GM18519 (cell line): ENCODE measurements around the gene ZFYVE27.

ENCODE experiments used
- ATAC-seq: cut with Tn5 transposase; IDR thresholded peaks from one replicate; pipeline ENCODE4 v1.9.1; 2021; ENCODE audit warnings: mild to moderate bottlenecking, moderate library complexity; ENCODE audit not compliant: unreplicated experiment, low FRiP score

Gene ZFYVE27

GRCh38 chr10:97785731-97786130, 48.8 kb downstream of the ZFYVE27 start:
- ATAC-seq = no peak

- no peak for ATAC-seq
Measured at GRCh38 chr10:97788552-97789442, 51.9 kb downstream of the ZFYVE27 start.

GRCh38 chr10:97789770-97790397, 53.0 kb downstream of the ZFYVE27 start:
- no peak for ATAC-seq

- ATAC-seq = no peak
Measured at GRCh38 chr10:97791824-97792721, 55.1 kb downstream of the ZFYVE27 start.

GRCh38 chr10:97795886-97796285, 59.0 kb downstream of the ZFYVE27 start:
- ATAC-seq = no peak

- ATAC-seq = no peak
Measured at GRCh38 chr10:97796651-97797050, 59.7 kb downstream of the ZFYVE27 start.

- no peak for ATAC-seq
Measured at GRCh38 chr10:97798958-97799610, 62.2 kb downstream of the ZFYVE27 start.

GRCh38 chr10:97800474-97800873, 63.5 kb downstream of the ZFYVE27 start:
- no peak for ATAC-seq

- no peak for ATAC-seq
Measured at GRCh38 chr10:97801422-97801821, 64.5 kb downstream of the ZFYVE27 start.

GRCh38 chr10:97805096-97805884, 68.4 kb downstream of the ZFYVE27 start:
- ATAC-seq = no peak

- no peak for ATAC-seq
Measured at GRCh38 chr10:97805949-97806348, 69.0 kb downstream of the ZFYVE27 start.

GRCh38 chr10:97810446-97810845, 73.5 kb downstream of the ZFYVE27 start:
- no peak for ATAC-seq
